ENCODE data around the gene ADGRG6. TPM values are rescaled to one million over a fixed set of nuclear protein-coding genes. Genes with fewer than 3 reads are reported as not detected.
"Not testable (repeated sequence)": the region's sequence is repeated elsewhere in the genome, so short reads cannot be mapped to it uniquely, and the experiment has no call there.

The ADGRG6 gene
- polyA plus RNA-seq, 4 donors = 15.1 to 37.8 (median 33.0) TPM

DNA sequence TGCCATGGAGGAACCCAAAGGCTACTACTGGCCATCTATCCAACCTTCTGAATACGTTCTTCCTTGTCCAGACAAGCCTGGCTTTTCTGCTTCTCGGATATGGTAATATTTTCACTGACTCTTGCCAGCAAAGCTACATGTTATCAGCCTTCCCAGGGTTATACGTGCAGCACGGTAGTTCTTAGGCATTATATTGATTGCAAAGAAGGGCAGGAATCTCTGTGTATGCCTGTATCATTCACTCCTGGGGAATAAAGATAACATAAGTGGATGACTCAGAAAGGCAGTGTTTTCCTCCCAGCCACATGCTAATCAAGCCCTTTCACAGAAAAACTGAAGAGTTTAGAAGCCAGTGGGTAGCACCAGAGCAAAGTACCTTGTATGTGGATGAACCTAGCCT is 98.7 kb downstream of the ADGRG6 start:
- no peak for DNase-seq (ENCODE audit: low read depth in 4 of 4, low spot score in 3 of 4)

DNA sequence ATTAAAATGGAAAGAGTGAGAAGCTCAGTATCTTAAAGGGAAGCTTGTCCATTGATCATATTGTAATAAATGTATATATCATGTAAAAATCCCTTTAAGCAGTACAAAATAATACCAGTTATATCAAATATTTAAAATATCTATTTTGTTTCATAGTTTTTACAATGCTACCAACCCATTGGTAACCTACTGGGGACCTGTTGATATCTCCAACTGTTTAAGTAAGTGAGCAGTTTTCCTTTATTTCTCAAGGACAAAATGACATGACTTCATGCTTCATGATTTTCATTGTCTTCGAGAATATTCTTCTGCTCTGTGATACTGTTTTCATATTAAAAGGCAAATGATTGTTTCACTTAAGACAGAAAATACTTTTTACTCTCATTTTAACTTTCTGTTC is 100.0 kb downstream of the ADGRG6 start:
- DNase-seq (ENCODE audit: low read depth in 4 of 4, low spot score in 3 of 4) = no peak

DNA sequence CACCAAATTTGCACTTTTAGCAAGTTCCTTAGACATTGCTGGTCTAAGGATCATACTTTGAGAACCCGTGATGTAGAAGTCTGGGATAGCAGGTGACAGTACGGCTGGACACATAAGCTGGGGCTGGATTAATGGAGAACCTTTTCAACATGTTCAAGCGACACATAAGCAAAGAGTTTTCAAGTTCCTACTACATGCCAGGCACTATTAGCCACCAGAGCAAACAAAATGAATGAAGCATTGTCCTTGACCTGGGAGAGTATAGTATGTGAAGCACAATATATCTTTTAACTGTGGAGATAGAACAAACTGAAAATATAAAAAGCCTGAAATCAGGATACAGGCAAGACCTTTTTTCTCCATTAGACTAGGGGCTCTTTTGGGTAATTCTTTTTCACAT is 102.9 kb downstream of the ADGRG6 start:
- no peak for DNase-seq (ENCODE audit: low read depth in 4 of 4, low spot score in 3 of 4)

DNA sequence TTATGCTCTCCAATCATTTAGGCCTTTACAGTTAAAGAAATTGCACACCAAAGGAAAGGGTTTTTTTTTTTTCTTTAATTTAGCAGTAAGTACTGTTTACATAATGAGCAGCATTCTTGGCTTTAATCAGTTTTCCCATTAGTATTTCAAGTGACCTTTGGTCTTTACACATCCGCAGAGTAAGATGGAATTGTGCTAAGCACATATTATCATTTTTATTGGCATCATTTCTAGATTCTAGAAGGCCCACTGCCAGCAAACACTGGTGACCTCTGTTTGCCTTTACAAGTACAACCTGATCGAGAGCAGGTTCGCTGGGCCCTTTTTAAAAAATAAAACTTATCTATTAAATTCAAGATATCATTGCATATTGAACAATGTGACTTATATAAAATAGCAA is 104.3 kb downstream of the ADGRG6 start:
- no peak for DNase-seq (ENCODE audit: low read depth in 4 of 4, low spot score in 3 of 4)

DNA sequence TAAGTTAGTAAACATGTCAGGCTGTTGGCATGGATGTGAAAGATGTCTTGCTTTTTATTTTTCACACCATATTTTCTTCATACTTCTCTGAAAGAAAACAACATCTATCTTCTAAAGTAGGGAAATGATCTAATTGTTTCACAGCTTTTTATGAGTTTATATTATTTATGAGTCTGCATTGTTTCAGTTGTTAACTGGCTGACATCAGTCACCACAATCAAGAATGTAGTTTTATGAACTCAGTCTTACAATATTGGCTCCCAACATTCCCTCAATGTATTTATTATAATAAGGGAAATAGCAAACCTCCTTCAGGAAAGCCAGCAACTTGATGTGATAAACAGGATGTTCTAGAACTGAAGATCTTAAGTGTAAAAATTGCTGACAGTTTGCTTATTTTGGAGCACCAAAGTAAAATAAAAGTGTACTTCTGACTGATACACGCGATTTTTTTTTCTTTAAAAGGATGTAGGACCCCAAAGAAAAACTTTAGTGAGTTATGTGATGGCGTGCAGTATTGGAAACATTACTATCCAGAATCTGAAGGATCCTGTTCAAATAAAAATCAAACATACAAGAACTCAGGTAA is 106.0 kb downstream of the ADGRG6 start:
- DNase-seq (ENCODE audit: low read depth in 4 of 4, low spot score in 3 of 4) = no peak

DNA sequence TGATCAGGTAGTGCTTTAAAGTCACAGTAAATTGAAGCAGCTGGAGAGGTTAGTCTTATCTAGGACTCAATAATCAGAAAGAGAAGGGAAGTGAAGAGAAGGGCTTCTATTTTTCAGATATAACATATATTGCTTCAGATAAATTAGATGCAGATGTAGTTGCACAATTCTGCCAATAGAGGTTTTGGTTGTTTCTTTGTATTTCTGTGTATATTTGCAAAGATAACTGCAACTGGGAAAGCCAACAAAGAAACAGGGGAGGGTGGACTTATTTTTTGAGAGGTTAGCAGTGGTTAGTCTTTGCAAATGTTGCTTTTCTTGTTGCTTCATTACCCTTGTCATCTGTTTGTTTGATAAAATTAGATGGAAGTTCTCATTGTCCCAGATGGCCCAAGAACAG is 106.6 kb downstream of the ADGRG6 start:
- no peak for DNase-seq (ENCODE audit: low read depth in 4 of 4, low spot score in 3 of 4)

DNA sequence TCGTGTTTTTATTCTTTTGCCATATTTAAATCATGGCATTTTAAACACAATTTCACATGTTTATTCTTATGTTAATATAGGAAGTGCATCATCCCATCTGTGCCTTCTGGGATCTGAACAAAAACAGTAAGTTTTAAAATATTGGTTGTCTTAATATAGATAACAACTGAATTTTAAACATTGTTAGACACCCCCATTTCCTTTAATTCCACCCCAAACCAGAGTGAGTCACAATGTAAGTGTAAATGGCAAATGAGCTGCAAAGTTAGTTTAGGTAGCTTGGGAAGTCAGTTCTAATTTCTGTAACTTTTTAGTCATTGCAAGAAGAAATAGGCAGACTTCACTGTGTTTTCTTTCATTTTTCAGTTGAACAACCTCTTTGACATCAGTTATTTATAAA is 108.0 kb downstream of the ADGRG6 start:
- DNase-seq (ENCODE audit: low read depth in 4 of 4, low spot score in 3 of 4) = no peak

DNA sequence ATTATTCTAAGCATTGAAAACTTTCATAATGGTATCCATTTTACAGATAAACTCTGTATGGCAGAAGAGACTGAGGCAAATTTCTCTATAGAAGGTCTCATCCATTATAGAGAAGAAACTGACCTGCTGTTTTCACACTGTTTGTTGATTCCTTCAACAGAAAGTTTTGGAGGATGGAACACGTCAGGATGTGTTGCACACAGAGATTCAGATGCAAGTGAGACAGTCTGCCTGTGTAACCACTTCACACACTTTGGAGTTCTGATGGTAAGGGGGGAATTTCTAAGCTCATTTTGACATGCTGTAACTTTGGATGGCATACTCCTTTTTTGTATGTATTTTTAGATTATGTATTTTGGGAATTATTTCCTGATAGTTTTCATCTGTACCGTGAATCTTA is 109.3 kb downstream of the ADGRG6 start:
- DNase-seq (ENCODE audit: low read depth in 4 of 4, low spot score in 3 of 4) = no peak

DNA sequence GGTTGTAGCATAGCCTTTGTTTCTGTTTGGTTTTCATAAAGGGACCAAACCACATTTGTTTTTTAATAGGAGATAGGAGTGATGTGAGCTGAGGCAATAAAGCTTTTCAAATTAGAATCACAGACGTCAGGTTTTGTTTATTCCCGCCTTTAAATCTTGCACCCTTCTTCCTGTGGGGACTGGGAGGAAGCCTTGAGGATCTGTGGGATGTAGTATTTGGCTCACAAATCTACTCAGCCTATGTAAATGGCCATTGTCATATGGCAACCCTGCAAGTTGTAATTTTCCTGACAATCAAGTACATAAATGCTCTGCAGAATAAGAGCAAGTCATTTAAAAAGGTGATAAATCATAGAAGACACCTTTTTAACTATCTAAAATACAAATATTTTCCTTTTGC is 110.4 kb downstream of the ADGRG6 start:
- DNase-seq (ENCODE audit: low read depth in 4 of 4, low spot score in 3 of 4) = no peak

DNA sequence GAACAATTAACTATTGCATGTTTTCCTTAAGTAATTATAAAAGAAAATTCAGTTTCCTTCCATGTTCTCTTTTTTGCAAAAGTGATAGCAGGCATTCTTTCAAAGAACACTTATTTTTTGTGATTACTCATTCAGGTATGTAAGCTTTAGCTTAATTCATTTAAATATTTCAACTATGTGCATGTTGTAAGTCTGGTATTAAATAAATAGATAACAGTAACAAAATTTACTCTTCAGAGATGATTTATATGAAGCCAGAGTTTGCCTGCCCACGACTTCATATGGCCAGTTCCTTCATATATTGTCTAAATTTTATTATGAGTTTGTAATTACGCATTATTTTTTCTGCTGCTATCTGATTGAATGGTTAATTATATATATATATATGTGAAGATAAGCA is 110.9 kb downstream of the ADGRG6 start:
- DNase-seq (ENCODE audit: low read depth in 4 of 4, low spot score in 3 of 4) = no peak

DNA sequence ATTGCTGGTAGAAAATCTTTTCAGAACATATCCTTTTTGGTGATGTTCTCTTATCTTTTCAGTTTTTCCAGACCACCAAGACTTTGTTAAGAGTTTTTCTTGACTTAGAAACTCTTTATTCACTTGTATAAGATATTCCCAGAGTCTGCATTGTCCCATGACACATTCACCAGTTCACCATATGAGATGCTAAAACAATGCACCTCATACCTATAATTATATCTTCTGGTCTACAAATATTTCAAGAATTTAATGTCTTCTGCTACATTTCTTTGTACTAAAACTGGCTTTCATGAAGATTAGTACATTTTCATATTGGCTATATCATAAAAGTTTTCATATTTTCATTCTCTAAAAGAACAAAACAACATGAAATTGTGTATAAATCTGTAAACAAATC is 111.3 kb downstream of the ADGRG6 start:
- DNase-seq (ENCODE audit: low read depth in 4 of 4, low spot score in 3 of 4) = no peak

DNA sequence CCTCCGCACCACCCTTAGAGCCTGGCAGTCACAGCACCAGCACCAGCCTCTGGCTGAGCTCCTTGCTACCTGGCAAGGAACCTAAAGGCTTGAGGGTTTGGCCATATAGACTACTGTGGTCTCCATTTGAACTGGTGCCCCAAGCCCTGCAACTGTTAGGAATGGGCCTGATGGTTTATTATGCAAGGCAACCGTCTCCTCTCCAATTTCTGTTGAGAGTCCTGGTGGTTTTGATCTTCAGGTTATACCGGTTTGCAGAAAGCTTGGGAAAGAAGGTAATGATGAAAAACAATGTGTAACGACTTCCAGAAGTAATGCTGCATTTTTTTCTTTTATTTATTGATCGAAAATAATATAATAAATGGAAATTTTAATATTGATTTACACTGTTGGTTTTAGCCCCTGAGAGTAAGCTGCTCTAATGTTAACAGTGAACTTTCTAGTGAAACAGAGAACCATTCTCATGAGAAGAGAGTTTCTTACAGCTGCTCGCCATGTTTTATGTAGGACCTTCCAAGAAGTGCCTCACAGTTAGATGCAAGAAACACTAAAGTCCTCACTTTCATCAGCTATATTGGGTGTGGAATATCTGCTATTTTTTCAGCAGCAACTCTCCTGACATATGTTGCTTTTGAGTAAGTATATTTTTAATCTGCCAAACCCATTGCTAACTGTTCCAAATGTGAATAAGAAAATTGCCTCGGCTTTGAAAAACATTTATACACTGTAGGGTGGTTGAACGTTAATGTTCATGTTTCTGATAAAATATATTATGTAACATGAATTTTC is 112.8 kb downstream of the ADGRG6 start:
- DNase-seq (ENCODE audit: low read depth in 4 of 4, low spot score in 3 of 4) = no peak

DNA sequence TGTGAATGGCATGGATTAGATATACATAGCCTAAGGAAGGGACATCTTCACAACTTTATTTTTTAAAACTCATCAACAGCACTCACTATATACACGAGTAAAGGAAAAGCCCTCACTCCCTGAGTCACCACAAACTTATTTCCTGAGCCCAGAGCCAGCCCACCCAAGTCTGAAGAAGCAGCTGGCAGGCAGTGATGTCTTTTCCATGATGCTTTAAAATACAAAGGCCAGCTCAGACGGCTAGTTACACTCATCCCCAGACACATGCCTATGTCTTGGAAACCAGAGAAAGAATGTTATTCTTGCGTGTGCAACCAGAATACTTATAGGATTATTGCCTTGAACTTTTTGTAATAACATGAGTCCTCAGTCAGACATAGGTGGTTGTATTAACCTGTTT is 114.4 kb downstream of the ADGRG6 start:
- DNase-seq (ENCODE audit: low read depth in 4 of 4, low spot score in 3 of 4) = no peak

DNA sequence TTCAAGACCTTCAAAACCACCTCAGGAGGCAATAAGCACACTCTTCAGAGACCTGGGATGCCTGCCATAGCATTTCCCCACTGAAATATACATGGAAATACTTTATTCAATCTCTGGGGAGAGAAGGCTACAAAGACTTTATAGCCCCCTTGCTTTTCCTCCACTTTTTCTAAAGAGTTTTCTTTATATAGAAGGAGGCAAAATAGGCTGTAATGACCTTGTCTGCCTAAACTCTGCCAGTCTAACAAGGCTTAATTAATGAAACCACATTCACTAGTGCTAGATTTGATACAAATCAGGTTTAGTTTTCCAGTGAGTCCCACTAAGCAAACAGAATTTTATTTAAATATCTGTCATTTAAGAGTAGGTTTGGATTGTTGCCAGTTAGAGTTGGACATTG is 114.9 kb downstream of the ADGRG6 start:
- DNase-seq (ENCODE audit: low read depth in 4 of 4, low spot score in 3 of 4) = no peak

DNA sequence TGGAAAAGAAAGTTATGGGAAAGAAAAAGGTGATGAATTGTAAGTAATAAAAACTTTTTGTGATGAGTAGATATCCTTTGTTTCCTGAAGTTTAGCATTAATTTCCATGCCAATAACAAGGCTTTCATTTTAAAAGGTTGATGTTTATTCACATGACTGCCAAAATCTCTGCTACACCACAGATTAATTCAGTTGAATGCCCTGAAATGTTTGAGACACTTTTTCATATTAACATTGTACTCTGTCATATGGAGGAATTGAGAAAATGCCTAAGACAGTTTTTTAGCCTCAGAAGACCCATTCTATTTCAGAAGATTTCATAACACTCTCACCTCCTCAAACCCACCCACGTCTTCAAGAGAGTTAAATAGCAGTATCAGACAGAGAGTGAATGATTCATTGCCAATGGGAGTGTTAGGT is 115.5 kb downstream of the ADGRG6 start:
- DNase-seq (ENCODE audit: low read depth in 4 of 4, low spot score in 3 of 4) = no peak

DNA sequence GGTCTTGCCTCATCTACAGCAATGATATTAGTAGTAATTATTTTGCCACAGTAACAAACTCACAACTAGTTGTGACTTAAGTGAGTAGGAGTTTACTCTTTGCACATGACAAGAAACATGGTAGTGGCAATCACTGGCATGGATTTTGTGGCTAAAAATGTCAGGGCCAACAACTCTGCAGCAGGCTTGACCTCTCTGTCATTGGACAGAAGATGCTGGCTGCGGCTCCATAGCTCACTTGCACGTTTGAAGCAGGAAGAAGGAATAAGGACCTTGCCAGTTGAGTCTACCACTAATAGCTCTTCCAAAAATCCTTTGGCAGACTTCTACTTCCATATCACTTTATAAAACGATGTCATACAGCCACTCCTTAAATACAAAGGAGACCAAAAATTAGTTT is 117.3 kb downstream of the ADGRG6 start:
- no peak for DNase-seq (ENCODE audit: low read depth in 4 of 4, low spot score in 3 of 4)

DNA sequence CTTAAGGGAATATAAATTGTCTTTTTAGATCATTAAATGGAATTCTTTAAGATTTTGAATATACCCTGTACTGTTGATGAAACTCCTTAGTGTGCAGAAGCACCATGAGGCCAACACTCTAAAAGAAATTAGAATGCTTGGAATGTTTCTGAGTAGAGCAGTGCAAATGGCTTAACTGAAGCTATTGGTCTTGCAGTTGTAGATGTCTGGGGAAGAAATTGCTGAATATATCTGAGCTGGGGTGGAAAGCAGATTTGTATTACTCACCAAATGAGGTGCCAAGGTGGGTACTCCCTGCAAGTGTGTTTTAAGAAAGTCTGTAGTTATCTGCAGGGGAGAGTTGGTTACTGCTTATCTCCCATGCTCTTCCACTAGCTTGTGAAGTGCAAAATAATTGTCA is 119.0 kb downstream of the ADGRG6 start:
- no peak for DNase-seq (ENCODE audit: low read depth in 4 of 4, low spot score in 3 of 4)

DNA sequence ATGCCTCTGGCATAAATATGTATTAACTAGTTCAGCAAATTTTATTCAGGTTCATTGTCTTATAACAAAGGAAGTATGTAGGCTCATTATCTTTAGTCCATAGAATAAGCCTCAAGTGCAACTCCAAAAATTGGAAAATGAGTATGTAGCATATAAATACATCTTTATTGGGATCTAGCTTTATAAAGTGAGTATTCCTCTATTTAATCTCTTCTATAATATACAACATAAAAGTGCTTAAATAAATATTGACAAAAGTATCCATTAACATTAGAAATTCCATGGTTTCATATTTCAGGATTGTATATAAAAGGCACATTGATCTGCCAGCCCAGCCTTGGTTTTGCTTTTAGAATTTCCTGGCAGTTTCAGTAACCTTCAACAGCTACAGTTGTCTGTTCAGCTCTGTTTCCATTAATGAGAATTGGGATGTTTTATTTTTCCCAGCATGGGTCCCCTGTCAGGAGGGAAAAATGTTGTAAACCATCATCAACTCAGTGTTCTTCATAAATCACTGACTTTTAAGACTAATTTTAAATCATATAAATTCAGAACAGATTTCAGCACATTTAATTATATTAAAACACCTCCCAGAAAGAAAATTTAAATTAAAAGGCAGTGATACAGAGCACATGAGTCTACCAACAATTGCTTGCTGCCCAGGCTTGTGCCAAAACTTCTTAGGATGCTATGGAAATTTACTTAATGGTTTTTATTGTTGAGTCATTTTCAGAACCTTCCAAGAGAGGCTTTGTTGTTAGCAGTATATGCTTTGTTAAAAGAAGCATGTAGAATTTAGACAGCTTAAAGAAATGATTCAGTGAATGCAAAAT is 119.7 kb downstream of the ADGRG6 start:
- DNase-seq (ENCODE audit: low read depth in 4 of 4, low spot score in 3 of 4) = no peak

DNA sequence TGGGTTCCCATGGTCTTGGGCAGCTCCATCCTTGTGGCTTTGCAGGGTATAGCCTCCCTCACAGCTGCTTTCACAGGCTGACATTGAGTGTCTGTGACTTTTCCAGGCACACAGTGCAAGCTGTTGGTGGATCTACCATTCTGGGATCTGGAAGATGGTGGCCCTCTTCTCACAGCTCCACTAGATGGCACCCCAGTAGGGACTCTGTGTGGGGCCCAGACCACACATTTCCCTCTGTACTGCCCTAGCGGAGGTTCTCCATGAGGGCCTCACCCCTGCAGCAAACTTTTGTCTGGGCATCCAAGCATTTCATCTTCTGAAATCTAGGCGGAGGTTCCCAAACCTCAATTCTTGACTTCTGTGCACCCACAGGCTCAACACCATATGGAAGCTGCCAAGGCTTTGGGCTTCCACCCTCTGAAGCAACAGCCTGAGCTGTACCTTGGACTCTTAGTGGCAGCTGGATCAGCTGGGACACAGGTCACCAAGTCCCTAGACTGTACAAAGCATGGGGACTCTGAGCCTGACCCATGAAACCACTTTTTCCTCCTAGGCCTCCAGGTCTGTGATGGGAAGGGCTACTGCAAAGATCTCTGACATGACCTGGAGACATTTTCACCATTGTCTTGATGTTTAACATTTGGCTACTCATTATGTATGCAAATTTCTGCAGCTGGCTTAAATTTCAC is 124.8 kb downstream of the ADGRG6 start:
- not testable (repeated sequence) for DNase-seq (ENCODE audit: low read depth in 4 of 4, low spot score in 3 of 4)

DNA sequence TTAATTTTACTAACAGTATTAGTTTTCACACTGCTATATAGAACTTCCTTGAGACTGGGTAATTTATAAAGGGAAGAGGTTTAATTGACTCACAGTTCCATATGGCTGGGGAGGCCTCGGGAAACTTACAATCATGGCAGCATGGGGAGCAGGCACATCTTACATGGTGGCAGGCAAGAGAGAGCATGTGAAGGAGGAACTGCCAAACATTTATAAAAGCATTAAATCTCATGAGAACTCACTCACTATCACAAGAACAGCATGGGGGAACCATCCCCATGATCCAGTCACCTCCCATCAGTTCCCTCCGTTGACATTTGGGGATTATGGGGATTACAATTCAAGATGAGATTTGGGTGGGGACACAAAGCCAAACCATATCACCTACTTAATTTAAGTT is 126.7 kb downstream of the ADGRG6 start:
- DNase-seq (ENCODE audit: low read depth in 4 of 4, low spot score in 3 of 4) = not testable (repeated sequence)

DNA sequence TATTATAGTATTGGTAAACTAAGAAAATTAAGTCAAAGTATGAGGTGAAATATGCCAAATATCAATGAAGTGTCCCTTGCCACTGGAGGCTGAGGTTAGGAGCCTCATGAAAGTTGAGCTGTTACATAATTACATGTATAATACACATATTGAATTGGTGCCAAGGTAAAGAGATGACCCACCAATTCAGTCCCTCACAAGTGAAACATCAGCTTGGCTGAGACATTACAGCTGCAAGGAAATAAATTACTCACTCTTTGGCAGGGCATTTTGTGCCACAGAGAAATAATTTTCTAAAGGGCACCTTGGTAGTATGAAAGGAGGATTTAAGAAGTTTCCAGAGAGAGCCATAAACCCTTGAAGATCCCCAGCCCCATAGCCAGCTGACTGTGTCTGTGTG is 127.4 kb downstream of the ADGRG6 start:
- no peak for DNase-seq (ENCODE audit: low read depth in 4 of 4, low spot score in 3 of 4)
